Heart left ventricle (tissue), 13 donors: Measurements from ENCODE around the gene TWF2.

Experiments used
- POLR2A ChIP-seq, 2 donors: fragments of 450-650 bp; IDR thresholded peaks; one replicate each; pipeline ENCODE4 v1.6.1; 2017; ENCODE audit warnings: antibody characterized with exemption in 2 of 2, mild to moderate bottlenecking in 2 of 2, moderate library complexity in 2 of 2
- TF ChIP-seq, protein P1 (sequence below), 12 donors: fragments of 200-600 bp; sonication (generic) in 4 of 12; IDR thresholded peaks; one replicate each; pipeline versions ENCODE4 v1.5.0 to v1.8.0; 2018 to 2022; ENCODE audit warnings: antibody characterized with exemption in 12 of 12, mild to moderate bottlenecking in 5 of 12
- donor health status: ischemic (EF 13 %, LVEDD 7.1; RV severe dilation, severe dysfunction).
- donor health status: DM: no; HTN: yes; CAD: no.
- donor health status: DM: no; HTN: no; CAD: no.
- donor health status: ischemic (EF 25% LVEDD 6.9; RV normal size, moderate dysfunction).
- donor health status: ischemic (EF 25% LVEDD 5.7; RV mildly dilated, moderate dysfunction).
- donor health status: ischemic (EF 35%, LVEDD 5.7; RV mildly dilated, moderate dysfunction).
- donor health status: nonischemic (EF 11% LVEDD 7.7; RV severe dilation, severe dysfunction).
- donor health status: DM: yes; HTN: yes; CAD: no.
- donor health status: PGD.
- donor health status: ischemic (EF 29% LVEDD 5.4; RV normal size, mild dysfunction).
- donor health status: nonischemic (EF 23%, LVEDD 6.1; RV moderate dilation, normal function).

DNA sequence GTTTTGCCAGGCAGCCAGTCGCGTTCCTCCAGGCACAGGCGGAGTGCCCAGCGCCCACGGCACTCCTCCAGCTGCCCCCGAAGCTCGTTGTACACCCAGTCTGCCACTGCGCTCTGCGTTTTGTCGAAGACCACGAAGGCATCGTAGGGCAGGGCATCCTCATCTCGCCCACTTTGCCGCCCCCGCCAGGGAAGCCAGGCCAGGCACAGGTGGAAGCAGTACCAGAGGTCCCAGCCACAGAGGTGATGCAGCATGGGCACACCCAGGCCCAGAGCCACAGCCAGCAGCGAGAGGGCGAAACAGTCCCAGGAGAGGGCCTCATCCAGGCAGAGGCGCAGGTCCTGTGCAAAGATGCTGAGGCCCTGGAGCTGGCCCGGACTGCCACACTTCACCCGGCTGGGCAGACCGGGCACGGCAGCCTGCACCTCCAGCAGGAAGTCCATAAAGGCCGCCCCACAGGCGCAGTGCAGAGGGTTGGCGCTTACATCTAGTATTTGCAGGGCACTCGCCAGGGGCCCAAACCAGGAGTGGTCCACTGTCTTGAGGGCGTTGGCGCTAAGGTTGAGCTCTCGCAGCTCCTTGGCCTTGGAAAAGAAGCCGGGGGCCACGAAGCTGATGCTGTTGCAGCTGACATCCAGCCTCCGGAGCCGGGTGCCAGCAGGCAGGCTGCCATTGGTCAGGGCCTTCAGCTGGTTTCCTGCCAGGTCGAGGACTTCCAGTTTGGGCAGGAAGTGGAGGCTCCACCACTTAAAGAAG lies 17.2 kb downstream of the TWF2 start:
- TF ChIP-seq, protein P1, sequence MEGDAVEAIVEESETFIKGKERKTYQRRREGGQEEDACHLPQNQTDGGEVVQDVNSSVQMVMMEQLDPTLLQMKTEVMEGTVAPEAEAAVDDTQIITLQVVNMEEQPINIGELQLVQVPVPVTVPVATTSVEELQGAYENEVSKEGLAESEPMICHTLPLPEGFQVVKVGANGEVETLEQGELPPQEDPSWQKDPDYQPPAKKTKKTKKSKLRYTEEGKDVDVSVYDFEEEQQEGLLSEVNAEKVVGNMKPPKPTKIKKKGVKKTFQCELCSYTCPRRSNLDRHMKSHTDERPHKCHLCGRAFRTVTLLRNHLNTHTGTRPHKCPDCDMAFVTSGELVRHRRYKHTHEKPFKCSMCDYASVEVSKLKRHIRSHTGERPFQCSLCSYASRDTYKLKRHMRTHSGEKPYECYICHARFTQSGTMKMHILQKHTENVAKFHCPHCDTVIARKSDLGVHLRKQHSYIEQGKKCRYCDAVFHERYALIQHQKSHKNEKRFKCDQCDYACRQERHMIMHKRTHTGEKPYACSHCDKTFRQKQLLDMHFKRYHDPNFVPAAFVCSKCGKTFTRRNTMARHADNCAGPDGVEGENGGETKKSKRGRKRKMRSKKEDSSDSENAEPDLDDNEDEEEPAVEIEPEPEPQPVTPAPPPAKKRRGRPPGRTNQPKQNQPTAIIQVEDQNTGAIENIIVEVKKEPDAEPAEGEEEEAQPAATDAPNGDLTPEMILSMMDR (IDR thresholded peaks at IDR 0.05), result no peak
- TF ChIP-seq POLR2A (IDR thresholded peaks at IDR 0.05), result no peak
